Calu3 (cell line): ENCODE measurements around the gene RNASEH2C. TPM values are rescaled to one million over a fixed set of nuclear protein-coding genes. Genes with fewer than 3 reads are reported as not detected.

Experiments used
- BruUV-seq: library from RNA; stranded (reverse); fragments of 400-500 nt; replicated peaks from 2 replicates; lab custom pipeline; 2021; lab: Mats Ljungman, UMichigan
- CTCF ChIA-PET: fragments of 300-600 bp; sonication (Branson Sonifier 250); formaldehyde crosslinking; loops from one replicate; lab custom pipeline; 2022; ENCODE audit warnings: antibody characterized with exemption; lab: Charles Lee
- DNase-seq: peaks from one replicate; pipeline ENCODE4 v3.0.0; 2022
- H3K27ac Mint-ChIP-seq: one replicate; pipeline ENCODE4 v1.8.0; 2022; ENCODE audit warnings: mixed read lengths; ENCODE audit not compliant: unreplicated experiment
- H3K27me3 Mint-ChIP-seq: one replicate; pipeline ENCODE4 v1.8.0; 2022; ENCODE audit warnings: mixed read lengths; ENCODE audit not compliant: unreplicated experiment
- H3K36me3 Mint-ChIP-seq: one replicate; pipeline ENCODE4 v1.8.0; 2022; ENCODE audit warnings: mild to moderate bottlenecking, moderate library complexity, mixed read lengths; ENCODE audit not compliant: insufficient read depth, unreplicated experiment
- H3K4me1 Mint-ChIP-seq: one replicate; pipeline ENCODE4 v1.8.0; 2022; ENCODE audit warnings: mild to moderate bottlenecking, low read depth, mixed read lengths; ENCODE audit not compliant: unreplicated experiment
- H3K4me3 Mint-ChIP-seq: one replicate; pipeline ENCODE4 v1.8.0; 2022; ENCODE audit warnings: mild to moderate bottlenecking, low read depth, moderate library complexity, mixed read lengths; ENCODE audit not compliant: unreplicated experiment
- H3K9me3 Mint-ChIP-seq: one replicate; pipeline ENCODE4 v1.8.0; 2022; ENCODE audit warnings: low read depth, mixed read lengths; ENCODE audit not compliant: unreplicated experiment
- CTCF ChIP-seq: fragments of 200-600 bp; IDR thresholded peaks from one replicate; pipeline ENCODE4 v1.8.0; 2022; ENCODE audit warnings: antibody characterized with exemption; ENCODE audit not compliant: unreplicated experiment
- intact Hi-C: fragments of 100-400 bp; cut with micrococcal nuclease; formaldehyde crosslinking; loops from one replicate; pipeline ENCODE4 v1.10.0; 2022; ENCODE audit not compliant: unreplicated experiment
- total RNA-seq: library from RNA; stranded (reverse); gene quantifications from 2 replicates; pipeline ENCODE4 v1.2.3, GENCODE V29; 2022

RNASEH2C gene
- total RNA-seq, 1 experiment from 2014 or later: 28.2 TPM

GRCh38 chr11:65716302-65716701 is 4.3 kb downstream of the RNASEH2C start:
- Mint-ChIP-seq H3K9me3 (no peaks in the 10 kb centered on the region), H3K27ac (no peak overlapping the region), H3K27me3 (no peaks in the 10 kb centered on the region), H3K4me1 (peaks cover 18% of the 10 kb centered on the region), H3K36me3 (peaks cover 84% of the 10 kb centered on the region), H3K4me3 (no peak overlapping the region)
- BruUV-seq: no TSS peak
- intact Hi-C loops: no loop called here
- CTCF ChIA-PET: no interaction called here
- DNase-seq: no peak
- TF ChIP-seq CTCF: no peak

- CTCF ChIA-PET: no interaction called here
- BruUV-seq: no TSS peak
- H3K36me3 Mint-ChIP-seq: peaks cover 71% of the 10 kb centered on the region
Measured at GRCh38 chr11:65714433-65714832, 6.2 kb downstream of the RNASEH2C start.

GRCh38 chr11:65713212-65713969 is 7.2 kb downstream of the RNASEH2C start:
- Mint-ChIP-seq H3K4me1 (peaks cover 6% of the 10 kb centered on the region), H3K27ac (peak overlapping the region; percentile 36), H3K27me3 (no peaks in the 10 kb centered on the region), H3K4me3 (peak overlapping the region; percentile 86), H3K9me3 (no peaks in the 10 kb centered on the region), H3K36me3 (peaks cover 61% of the 10 kb centered on the region)
- CTCF ChIA-PET: interaction anchor here (2.3 kb wide), 1 partner anchor 66 kb away, joined by 22 read pairs; no protein-coding TSS in a partner anchor
- no peak for TF ChIP-seq CTCF
- intact Hi-C loops: no loop called here
- DNase-seq: no peak
- no TSS peak for BruUV-seq

More at GRCh38 chr11:65714433-65714832, 6.2 kb downstream of the RNASEH2C start:
- no peak overlapping the region for H3K4me3 Mint-ChIP-seq
- TF ChIP-seq CTCF: no peak
- H3K4me1 Mint-ChIP-seq: peaks cover 16% of the 10 kb centered on the region
- DNase-seq: no peak
- intact Hi-C loops: no loop called here
- no peaks in the 10 kb centered on the region for H3K9me3 Mint-ChIP-seq
- H3K27ac Mint-ChIP-seq: no peak overlapping the region
- no peaks in the 10 kb centered on the region for H3K27me3 Mint-ChIP-seq

GRCh38 chr11:65712633-65713076 is 7.9 kb downstream of the RNASEH2C start:
- peaks cover 6% of the 10 kb centered on the region for H3K4me1 Mint-ChIP-seq
- H3K27ac Mint-ChIP-seq: peak overlapping the region; percentile 99
- CTCF ChIA-PET: interaction anchor here (0.9 to 2.5 kb wide), 11 partner anchors 8 to 175 kb away, joined by 3 to 22 read pairs (median 6); partner anchors contain the start of genes FIBP and RNASEH2C
- peak overlapping the region; percentile 86 for H3K4me3 Mint-ChIP-seq
- no peak for DNase-seq
- no peaks in the 10 kb centered on the region for H3K9me3 Mint-ChIP-seq
- TSS peak; percentile 77 for BruUV-seq
- intact Hi-C loops: no loop called here
- peaks cover 60% of the 10 kb centered on the region for H3K36me3 Mint-ChIP-seq
- no peak for TF ChIP-seq CTCF
- no peaks in the 10 kb centered on the region for H3K27me3 Mint-ChIP-seq
